Body of pancreas (tissue), 4 donors: ENCODE measurements around the gene COL4A2. TPM values are rescaled to one million over a fixed set of nuclear protein-coding genes. Genes with fewer than 3 reads are reported as not detected.

ENCODE experiments used
- ATAC-seq: fragments of 150-250 bp; one replicate; pipeline ENCODE4 v1.9.1; 2016
- DNase-seq, 4 donors: peaks; one replicate each; pipeline ENCODE4 v3.0.0-alpha.2; 2019
- H3K27ac ChIP-seq, 4 donors: fragments of 200-600 bp; sonication (generic); 1 replicate in 3 of 4; 2 replicates in 1 of 4; pipeline versions ENCODE4 v1.5.1 to v1.6.1; 2016 to 2019; ENCODE audit warnings: mild to moderate bottlenecking in 1 of 4, mixed read lengths in 1 of 4, moderate library complexity in 1 of 4
- H3K27me3 ChIP-seq, 2 donors: fragments of 200-600 bp; sonication (generic); one replicate each; pipeline ENCODE4 v1.6.0; 2016; ENCODE audit warnings: mild to moderate bottlenecking in 1 of 2
- H3K36me3 ChIP-seq, 2 donors: fragments of 200-600 bp; sonication (generic); replicated peaks in 1 of 2; 2 replicates each; pipeline ENCODE4 v1.5.1; 2016; ENCODE audit warnings: low read depth in 2 of 2; ENCODE audit not compliant: insufficient read depth in 1 of 2
- H3K4me1 ChIP-seq: fragments of 200-600 bp; sonication (generic); one replicate; pipeline ENCODE4 v1.6.0; 2016
- H3K4me3 ChIP-seq, 2 donors: fragments of 200-600 bp; sonication (generic); 1 replicate in 1 of 2; 2 replicates in 1 of 2; pipeline ENCODE4 v1.5.1; 2016 to 2019
- H3K9me3 ChIP-seq, 3 donors: fragments of 200-600 bp; sonication (generic); 1 replicate in 2 of 3; 2 replicates in 1 of 3; pipeline ENCODE4 v1.5.1; 2016
- CTCF ChIP-seq, 7 experiments: fragments of 450-650 bp in 4 of 7; fragments of 200-600 bp in 3 of 7; sonication (generic) in 3 of 7; IDR thresholded peaks; one replicate each; pipeline ENCODE4 v1.5.1; 2016 to 2019; ENCODE audit warnings: antibody characterized with exemption in 7 of 7
- POLR2A ChIP-seq, 3 donors: fragments of 450-650 bp; IDR thresholded peaks; one replicate each; pipeline ENCODE4 v1.6.1; 2016; ENCODE audit warnings: antibody characterized with exemption in 3 of 3, mild to moderate bottlenecking in 2 of 3
- WGBS, 2 donors: methylation state at CpG; one replicate each; pipeline ENCODE4 v1.1.5; 2017; 5-methylcytosine and 5-hydroxymethylcytosine counted together
- intact Hi-C: fragments of 100-400 bp; cut with DNase I; formaldehyde crosslinking; loops from one replicate; pipeline ENCODE4 v1.15.1; 2023
- total RNA-seq, 2 donors: library from RNA; depleted of rRNA; stranded (reverse); fragments of >200 nt; gene quantifications; one replicate each; pipeline ENCODE4 v1.1.0, GENCODE V29; 2016

Gene COL4A2
- total RNA-seq, 2 donors from 2014 or later, result 69.3 to 230 TPM

DNA sequence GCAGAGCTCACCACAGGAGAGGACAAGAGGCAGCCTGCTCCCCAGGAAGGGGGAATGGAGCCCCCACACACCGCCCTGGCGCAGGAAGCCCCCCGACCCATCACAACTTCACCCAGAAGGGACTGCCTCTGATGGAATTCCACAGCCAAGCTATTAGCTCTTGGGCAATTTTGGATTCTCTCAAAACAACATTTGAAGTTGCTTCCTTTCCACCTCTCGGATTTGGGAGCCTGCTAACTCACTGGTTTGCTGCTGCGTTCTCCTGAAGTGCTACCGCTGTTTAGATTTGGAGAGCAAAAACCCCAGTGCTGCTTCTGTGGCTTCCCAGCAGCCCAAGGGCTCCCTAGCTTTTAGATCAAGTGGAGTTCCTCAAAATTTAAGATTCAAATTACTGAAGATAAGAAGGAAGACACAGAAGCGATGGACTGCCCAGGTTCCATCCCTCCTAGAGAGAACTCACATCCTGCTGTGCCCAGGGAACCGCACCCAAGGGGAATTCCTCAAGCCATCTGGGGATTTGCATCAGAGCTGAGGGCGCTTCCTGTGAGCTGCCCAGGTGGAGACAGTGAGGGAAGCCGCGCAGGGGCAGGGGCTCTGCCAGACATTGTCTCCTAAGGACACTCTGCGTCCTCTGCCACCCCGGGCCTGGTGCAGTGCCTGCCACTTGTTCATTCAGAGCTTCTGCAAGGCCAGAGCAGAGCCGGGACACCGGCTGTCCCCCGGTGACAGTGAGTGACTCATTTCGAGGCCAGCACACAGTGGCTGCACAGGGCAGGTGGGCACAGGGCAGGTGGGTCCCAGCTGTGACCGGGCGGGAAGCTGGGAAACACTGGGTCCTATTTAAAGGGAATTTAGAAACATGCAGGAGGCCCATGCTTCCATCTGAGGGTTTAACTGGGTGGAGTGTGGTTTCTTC lies 45.7 kb upstream of the COL4A2 start:
- no peak for ATAC-seq
- intact Hi-C loops, result no loop called here
- Histone ChIP-seq H3K4me1 (peaks cover 14% of the 10 kb centered on the region), H3K27ac (no peak overlapping the region), H3K36me3 (no peaks in the 10 kb centered on the region), H3K4me3 (no peak overlapping the region), H3K9me3 (no peaks in the 10 kb centered on the region), H3K27me3 (no peaks in the 10 kb centered on the region)
- TF ChIP-seq POLR2A (IDR thresholded peaks at IDR 0.05) (no peak), CTCF (IDR thresholded peaks at IDR 0.05) (no peak)
- WGBS, 2 donors, result 72 to 75% methylated on average over 11 to 17 of the region's 19 CpGs
- DNase-seq, result no peak

DNA sequence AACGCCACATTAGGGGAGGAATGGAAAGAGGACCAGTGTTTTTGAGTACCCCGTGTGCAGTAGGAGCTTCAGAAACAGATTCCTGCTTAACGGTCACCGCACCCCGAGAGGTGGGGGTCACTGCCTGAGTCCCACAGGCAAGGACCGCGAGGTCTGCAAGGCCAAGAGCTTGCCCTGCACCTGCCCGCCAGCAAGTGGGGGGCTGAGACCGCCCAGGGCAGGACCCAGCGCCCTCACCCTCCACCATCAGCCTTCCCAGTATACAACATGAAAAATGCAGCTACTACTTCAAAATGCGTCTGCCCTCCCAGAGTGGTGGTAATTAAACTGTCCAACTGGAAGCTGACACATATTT lies 45.0 kb upstream of the COL4A2 start:
- ATAC-seq, result no peak
- Histone ChIP-seq H3K9me3 (no peaks in the 10 kb centered on the region), H3K27me3 (no peaks in the 10 kb centered on the region), H3K36me3 (no peaks in the 10 kb centered on the region), H3K4me3 (no peak overlapping the region), H3K27ac (peak overlapping the region in 1 of 4 donors; percentile 17), H3K4me1 (peaks cover 14% of the 10 kb centered on the region)
- no peak for DNase-seq
- TF ChIP-seq CTCF (IDR thresholded peaks at IDR 0.05) (no peak), POLR2A (IDR thresholded peaks at IDR 0.05) (no peak)
- intact Hi-C loops, result no loop called here
- 77% methylated on average over 7 to 11 of the region's 11 CpGs for WGBS, 2 donors

- DNase-seq, result no peak
- Histone ChIP-seq H3K27me3 (no peaks in the 10 kb centered on the region), H3K27ac (peak overlapping the region in 1 of 4 donors; percentile 17), H3K4me1 (peaks cover 14% of the 10 kb centered on the region), H3K36me3 (no peaks in the 10 kb centered on the region), H3K4me3 (no peak overlapping the region), H3K9me3 (no peaks in the 10 kb centered on the region)
- no peak for TF ChIP-seq POLR2A (IDR thresholded peaks at IDR 0.05)
- no peak for TF ChIP-seq CTCF (IDR thresholded peaks at IDR 0.05)
- ATAC-seq, result no peak
- WGBS, 2 donors, result 24 to 49% methylated on average over 9 to 11 of the region's 11 CpGs
- intact Hi-C loops, result no loop called here
Measured at GRCh38 chr13:110262508-110263291, 44.4 kb upstream of the COL4A2 start.

DNA sequence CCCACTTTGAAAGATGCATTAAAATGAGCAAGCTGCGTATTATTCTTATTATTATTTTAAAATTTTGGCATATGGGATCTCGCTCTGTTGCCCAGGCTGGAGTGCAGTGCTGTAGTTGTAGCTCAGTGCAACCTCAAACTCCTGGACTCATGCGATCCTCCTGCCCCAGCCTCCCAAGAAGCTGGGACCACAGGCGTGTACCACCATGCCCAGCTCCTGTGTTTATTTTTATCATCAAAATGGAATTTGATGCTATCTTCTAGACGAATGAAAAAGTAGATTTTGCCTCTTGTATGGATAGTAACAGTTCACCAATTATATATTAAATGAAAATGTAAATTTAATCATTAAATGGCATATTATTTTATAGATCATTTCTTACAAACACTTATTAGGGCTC lies 43.7 kb upstream of the COL4A2 start:
- ATAC-seq, result no peak
- Histone ChIP-seq H3K27ac (peak overlapping the region in 1 of 4 donors; percentile 12), H3K27me3 (no peaks in the 10 kb centered on the region), H3K4me1 (peaks cover 14% of the 10 kb centered on the region), H3K4me3 (no peak overlapping the region), H3K36me3 (no peaks in the 10 kb centered on the region), H3K9me3 (no peaks in the 10 kb centered on the region)
- intact Hi-C loops, result no loop called here
- TF ChIP-seq POLR2A (IDR thresholded peaks at IDR 0.05), result no peak
- no peak for TF ChIP-seq CTCF (IDR thresholded peaks at IDR 0.05)
- DNase-seq, result no peak
- 61 to 73% methylated on average over 5 of the region's 5 CpGs for WGBS, 2 donors
